ENCODE data around the gene CRELD1. TPM values are rescaled to one million over a fixed set of nuclear protein-coding genes. Genes with fewer than 3 reads are reported as not detected.

CRELD1 gene
- total and polyA plus RNA-seq, 9 of the 15 experiments (the other 6 are each of a cell fraction or from before 2014, with no cell fraction given), result 3.3 to 25.8 (median 16.5) TPM

GRCh38 chr3:9976721-9977709, 43.4 kb downstream of the CRELD1 start (continued):
- TF ChIP-seq STAT6 (CRISPR knock-in tag; IDR thresholded peaks at IDR 0.05), result no peak
- no peak for TF ChIP-seq HMG20B (CRISPR knock-in tag; IDR thresholded peaks at IDR 0.05)
- peak; percentile 56; the same call in 1 of the 2 replicates for TF ChIP-seq GTF2E2 (tag; IDR thresholded peaks at IDR 0.05)
- peak; percentile 94 for TF ChIP-seq EP300 (IDR thresholded peaks at IDR 0.05; ENCODE audit: low read length)
- TF ChIP-seq RBM22 (IDR thresholded peaks at IDR 0.05; ENCODE audit: low read depth, low read length, poor library complexity, severe bottlenecking), result no peak
- TF ChIP-seq CEBPB (tag; IDR thresholded peaks at IDR 0.05), result peak; percentile 92
- TF ChIP-seq ZNF232 (CRISPR knock-in tag; IDR thresholded peaks at IDR 0.05), result no peak
- TF ChIP-seq ARID3A (IDR thresholded peaks at IDR 0.05; ENCODE audit: borderline replicate concordance, low read depth, low read length), result peak; percentile 83; the same call in 1 of the 2 replicates
- no peak for TF ChIP-seq MCM5 (IDR thresholded peaks at IDR 0.05; ENCODE audit: low read depth)
- TF ChIP-seq NONO (IDR thresholded peaks at IDR 0.05; ENCODE audit: low read depth in 2 of 2, low read length in 1 of 2), result no peak
- TF ChIP-seq CREB5 (CRISPR knock-in tag; IDR thresholded peaks at IDR 0.05), result no peak; the same call in 1 of the 2 replicates
- no peak for TF ChIP-seq HLTF (IDR thresholded peaks at IDR 0.05)
- no peak for TF ChIP-seq USF1 (CRISPR knock-in tag; IDR thresholded peaks at IDR 0.05)
- no peak for TF ChIP-seq BDP1 (IDR thresholded peaks at IDR 0.05; ENCODE audit: insufficient read depth, insufficient read length)
- no peak for TF ChIP-seq KAT8 (IDR thresholded peaks at IDR 0.05; ENCODE audit: low read depth)
- TF ChIP-seq NCOA1 (IDR thresholded peaks at IDR 0.05; ENCODE audit: low read depth), result peak; percentile 65
- no peak for TF ChIP-seq SLC30A9 (CRISPR knock-in tag; IDR thresholded peaks at IDR 0.05)
- TF ChIP-seq RHOXF2B (CRISPR knock-in tag; conservative IDR thresholded peaks at IDR 0.05), result no peak
- TF ChIP-seq XRCC4 (IDR thresholded peaks at IDR 0.05; ENCODE audit: extremely low read depth, insufficient read depth, insufficient read length), result no peak
- no peak for TF ChIP-seq DNMT1 (IDR thresholded peaks at IDR 0.05)
- no peak for TF ChIP-seq NCOA2 (IDR thresholded peaks at IDR 0.05; ENCODE audit: partially characterized antibody in 2 of 2)
- TF ChIP-seq MYNN (IDR thresholded peaks at IDR 0.05), result peak; percentile 73
- no peak for TF ChIP-seq MYNN (CRISPR knock-in tag; IDR thresholded peaks at IDR 0.05)
- no peak for TF ChIP-seq HIVEP1 (CRISPR knock-in tag; IDR thresholded peaks at IDR 0.05)
